ENCODE results near the gene TSPOAP1.

Gene TSPOAP1

DNA sequence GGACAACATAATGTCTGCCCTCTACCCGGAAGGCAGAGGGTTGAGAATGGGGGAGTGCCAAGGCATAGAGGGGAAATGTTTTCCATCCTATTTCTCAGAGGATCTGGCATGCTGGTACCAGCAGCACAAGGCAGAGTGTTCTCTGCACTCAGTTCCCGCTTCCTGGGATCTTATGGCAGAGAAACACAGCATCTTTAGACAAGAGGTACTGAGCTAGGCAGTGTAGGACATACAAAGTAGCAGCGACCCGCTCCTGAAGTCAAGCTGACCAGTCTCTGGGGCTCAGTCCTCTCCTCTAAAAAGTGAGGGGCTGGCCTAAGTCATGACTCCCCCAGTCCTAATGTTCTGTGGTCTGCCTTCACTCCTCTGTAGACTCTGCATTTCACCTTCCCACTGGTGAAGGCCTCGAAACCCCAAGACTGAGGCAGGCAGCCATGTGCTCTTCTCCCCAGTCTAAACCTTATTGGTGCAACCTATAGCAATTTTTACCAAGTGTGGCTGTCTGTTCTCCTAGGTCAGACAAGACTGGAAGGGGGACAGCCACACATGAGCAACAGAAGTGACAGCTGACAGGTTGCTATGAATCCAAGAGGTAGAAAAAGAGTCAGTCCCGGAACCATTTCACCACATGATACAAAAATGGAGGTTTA is 11.3 kb upstream of the TSPOAP1 start:
- DNase-seq, result no peak

DNA sequence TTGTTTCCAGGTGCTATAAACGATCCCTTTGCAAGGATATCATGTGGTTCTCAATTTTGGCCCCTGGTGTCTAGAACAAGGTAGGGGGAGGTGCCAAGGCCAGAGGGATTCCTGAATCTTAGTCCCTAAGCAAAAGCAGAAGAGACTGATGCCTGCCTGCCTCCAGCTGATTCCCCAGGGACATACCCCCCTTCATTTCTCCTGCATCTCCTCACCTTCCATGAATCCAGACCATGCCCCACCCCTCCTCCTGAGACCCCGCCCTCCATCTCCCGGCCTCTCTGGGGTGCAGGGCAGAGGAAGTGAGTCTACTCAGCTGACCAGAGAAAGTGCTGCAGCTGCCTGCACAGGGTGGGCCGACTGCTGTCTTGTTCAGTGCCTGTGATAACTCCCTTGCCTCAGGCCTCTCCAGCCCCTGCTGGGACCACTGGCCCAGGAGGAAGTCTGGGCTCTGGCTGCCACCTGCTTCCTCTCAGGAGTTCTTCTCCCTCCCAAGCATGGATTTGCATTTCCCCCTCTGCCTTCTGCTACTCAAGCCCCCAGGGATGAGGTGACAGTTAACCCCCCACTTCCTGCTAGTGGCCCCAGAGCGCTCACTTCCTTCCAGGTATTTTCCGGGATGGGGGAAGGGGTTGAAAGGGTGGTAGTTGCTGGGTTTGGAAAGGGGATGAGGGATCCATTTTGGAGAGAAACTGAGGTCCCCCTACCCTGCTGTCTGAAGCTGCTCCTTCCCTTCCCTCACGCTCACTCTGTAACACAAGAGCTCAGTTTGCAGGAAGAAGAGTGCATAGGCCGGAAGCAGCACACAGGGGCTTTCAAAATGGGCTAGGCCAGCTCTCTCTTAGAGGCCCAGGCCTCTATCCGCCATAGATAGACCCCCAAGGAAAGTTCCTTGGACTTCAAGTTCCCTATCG is 10.5 kb upstream of the TSPOAP1 start:
- no peak for DNase-seq

DNA sequence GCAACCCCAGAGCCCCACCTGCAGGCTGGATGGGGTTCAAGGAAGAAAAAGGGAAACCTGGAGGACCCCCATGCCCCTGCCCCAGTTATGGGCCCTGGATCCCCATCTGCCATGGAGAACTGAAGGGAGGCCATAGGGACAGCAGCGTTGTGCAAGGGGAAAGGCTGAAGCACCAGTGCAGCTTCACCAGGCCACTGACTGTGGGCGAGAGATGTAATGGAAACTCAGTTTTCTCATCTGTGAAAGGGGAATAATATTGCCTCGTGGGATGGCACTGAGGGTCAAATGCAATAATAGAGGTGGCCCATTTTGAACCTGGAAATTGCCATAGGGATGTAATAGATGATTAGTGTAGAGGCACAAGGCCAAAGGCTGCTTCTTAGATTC is 9.9 kb upstream of the TSPOAP1 start:
- DNase-seq, result no peak

DNA sequence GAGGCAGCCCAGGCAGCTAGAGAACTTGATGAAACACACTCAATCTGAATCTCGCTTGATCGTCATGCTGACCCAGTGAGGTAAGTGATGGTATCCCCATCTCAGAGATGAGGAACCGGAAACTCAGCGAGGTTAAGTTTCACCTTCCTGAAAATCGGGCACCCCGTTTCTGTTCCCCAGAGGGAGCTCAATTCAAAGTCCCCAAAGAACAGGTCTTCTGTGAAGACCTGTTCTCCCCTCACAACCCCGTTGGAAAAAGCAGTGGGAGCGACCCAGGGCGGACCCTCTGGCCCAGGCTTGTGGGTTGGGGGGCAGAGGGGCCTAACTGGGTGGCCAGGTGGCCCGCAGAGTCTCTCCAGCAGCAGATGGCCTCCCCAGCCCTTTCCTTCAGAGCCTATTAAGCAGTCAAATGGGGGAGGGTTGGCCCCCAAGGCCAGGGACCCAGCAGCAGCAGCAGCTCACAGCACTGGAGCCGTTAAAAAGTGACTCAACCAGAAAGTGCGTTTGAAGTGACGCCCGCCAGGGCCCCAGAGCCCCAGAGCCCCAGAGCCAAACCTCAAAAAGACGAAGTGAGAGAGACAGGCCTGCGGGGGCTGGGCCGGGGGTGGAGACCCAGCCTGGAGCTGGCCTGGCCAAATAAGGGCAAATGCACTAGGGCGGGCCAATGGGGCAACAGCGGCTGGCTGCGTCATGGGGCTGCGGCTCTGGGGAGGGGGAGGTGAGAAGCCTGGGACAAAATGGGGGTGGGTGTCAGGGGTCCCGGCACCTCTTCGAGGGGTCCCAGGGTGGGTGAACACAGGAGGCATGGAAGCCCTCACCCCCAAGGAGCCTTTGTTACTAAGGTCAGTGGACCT is 9.2 kb upstream of the TSPOAP1 start:
- peak; percentile 77 for DNase-seq

DNA sequence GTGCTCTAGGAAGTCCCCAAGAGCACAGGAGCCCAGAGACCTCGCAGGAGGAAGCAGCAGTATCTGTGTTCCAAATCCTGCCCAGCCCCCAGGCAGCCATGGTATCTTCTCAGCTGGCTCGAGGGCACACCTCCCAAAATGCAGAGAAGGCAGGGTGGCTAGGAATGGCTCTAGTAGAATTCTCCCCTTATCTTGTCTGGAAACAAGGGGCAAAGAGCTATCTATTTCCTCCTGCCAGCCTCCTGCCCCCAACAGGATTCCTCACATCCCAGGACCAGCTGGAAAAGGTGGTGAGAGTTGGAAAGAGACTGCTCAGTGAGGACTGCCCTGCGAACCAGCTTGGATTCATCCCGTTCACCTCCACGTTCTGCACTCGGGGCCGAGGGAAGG is 8.6 kb upstream of the TSPOAP1 start:
- DNase-seq, result no peak

DNA sequence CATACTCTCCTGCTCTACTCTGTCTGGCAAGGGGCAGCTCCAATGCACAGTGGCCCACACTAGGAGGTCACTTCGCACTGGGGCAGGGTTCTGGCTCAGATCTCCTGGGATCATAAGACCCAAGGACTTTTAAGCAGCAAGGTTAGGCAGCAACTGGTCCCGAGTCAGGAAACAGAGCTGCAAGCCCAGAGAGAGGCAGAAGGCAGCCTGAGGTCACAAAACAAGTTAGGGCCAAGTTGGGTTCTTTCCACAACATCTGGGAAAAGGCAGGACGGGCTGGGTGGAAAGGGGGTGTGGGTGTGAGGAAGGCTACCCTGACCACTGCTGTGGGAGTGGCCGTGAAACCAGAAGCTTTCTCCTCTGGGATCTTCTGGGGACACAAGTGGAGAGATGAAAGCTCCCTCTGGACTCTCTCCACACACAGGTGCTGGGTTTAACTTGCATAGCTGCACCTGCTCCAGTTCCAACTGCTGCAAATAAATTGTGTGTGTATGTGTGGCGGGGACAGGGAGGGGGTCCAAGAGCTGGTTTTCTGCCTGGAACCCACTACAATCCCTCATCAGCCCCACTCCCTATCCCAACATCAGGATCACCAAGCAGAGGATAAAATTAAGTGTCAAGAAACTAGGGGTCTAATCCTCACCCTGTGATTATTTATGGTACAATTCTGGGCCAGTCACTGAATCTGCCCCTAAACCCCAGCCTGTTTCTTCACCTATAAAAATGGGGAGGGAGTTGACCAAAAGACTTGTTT is 8.0 kb upstream of the TSPOAP1 start:
- no peak for DNase-seq

DNA sequence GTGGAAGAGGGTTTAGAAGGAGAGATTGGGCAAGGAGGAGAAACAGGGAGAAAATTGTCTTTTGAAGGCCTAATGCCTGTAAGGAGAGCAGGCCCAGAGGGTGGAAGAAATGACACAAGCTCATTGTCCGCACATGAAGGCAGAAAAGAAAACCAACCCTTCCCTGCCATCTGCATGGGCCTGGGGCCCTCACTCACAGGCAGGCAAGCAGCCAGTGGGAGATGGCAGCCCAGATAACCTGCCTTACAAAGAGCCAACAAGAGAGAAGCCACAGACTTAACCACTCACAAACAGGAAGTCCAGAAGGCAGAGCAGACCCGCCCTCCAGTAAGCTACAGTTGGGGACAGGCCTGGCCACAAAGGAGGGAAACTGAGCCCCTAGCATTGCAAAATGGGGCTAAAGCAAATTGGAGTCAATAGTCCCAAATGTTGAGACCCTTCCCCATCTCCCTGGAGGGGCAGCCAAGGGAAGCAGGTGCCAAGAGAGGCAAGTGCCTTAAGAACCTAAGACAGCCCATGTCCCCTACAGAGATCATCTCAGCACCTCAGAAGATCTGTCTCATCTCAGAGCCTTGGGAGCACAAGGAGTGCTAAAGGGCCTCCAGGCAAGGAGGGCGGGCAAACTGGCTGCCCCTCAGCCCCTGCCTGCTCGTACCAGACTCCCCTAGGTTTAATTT is 7.3 kb upstream of the TSPOAP1 start:
- peak; percentile 48 for DNase-seq

DNA sequence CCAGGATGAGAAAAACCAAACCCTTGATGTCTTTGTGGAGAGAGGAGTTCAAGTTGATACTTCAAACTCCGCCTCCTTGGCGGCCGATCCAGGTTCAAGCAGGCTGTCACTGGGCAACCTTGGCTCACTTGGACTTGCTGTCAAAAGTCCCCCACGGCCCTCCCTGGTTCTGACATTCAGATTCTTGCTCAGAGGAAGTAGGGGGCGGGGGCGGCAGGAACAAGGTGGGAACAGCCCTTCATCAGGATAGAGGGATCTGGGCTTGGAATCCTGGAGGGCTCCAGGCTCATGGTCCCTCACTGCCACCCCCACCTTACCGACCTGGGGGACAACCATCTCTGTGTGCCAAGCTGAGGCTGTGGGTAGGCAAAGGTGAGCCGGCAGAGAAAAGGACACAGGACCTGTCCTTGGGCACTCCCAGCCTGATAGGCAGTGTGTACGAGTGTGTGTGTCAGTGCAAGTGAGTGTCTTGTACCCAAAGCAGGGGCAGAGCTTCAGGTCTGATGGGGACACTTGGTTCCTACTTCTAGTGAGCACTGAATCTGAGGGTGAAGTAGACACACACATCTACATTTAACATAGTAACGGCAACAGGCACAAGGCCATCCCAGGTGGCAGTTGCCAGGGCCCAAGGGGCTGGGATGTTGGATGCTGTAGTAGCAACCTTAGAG is 6.6 kb upstream of the TSPOAP1 start:
- no peak for DNase-seq

DNA sequence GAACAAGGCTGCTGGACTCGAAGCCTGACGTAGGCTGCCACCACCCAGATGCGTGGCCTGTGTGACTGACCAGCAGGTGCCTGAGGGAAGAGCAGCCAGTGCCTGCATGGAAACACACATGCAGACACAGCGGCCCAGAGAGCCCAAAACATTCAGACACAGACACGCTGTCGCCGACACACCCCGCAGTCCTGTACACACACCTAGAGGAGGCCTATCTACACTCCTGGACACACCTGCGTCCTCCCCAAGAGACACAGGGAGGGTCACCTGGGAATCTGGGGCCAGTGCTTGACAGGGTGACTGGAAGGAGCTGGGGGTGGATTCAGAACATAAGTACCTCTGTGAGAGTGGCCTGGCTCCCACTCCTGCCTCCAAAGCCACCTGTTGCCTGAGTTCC is 6.1 kb upstream of the TSPOAP1 start:
- DNase-seq, result no peak

DNA sequence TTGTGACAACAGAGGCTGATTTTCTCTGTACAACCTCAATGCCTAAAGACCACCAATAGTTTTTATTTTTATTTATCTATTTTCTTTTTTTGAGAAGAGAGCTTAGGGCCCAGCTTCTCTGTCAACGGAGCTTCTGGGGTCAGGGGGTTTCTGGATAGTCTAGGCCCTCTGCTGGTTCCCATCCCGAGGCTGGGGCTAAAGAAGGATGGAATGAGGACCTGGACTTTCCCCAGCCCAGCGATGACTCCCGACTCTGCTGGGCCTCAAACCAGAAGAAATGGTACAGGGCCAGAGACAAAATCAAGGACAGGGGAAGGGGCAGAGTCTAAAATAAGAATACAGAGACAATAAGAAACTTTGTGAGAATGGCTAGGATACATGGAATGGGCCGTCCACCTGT is 5.7 kb upstream of the TSPOAP1 start:
- no peak for DNase-seq

DNA sequence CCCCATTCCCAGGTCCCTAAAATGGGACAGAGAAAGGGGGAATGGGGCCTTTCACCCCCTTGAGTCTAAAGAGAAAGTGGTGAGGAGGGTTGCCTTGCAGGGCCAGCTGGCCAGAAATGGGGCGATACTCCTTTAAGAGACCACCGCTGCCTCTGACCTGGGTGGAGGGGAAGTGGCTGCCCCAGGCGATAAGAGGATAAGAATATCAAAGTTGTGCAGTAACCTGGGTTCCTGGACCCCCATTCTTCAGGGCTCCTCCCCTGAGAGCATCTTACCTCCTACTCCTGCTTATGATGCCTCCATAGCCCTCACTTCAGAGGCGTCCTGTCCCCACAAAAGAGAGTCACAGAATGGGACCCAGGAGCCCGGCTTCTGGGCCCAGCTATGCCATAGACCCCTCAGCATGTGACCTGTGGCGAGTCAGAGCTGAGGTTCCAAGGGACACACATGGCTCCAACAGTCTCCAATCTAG is 5.2 kb upstream of the TSPOAP1 start:
- DNase-seq, result no peak

DNA sequence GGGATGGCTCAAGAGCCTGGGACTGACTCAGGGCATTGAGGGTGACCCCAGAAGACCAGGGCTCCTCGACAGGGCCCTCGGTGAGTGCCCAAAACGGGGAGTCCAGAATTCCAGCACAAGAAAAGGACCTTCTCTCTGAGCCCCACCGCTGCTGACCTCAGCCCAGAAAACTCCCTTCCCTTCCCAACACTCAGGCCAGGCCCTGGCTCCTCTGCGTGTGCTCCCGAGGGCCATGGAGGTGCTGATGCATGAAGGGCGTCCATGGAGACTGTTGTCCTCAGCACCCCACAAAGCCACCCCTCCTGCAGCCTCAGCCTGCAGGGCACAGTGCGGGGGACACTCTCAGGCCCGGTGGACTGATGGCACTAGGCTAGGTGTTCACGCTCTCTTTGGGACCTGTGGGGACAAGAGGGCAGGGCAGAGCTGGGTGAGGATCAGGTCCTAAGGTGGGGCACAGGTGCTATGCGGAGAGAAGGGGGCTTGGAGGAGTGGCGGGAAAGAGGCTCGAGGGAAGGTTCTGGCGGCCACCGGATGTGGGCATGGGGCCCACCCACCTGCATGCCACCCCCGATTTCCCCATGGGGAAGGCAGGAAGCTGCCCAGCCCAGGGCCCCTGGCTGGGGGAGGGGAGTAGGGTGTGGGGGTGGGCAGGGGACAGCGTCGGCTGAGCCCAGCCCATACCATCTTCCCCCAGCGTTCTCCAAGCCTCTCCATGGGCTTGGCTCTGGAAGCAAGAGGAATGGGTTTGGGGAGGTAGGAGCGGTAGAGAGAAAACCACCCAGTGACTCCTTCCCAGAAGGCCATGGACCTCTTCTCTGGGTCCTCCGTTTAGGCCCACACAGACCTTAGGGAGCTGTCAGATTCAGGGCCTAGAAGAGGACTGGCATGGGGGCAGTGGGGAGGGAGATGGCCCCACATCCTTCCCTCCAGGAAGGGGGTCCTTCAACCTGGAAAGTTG is 4.5 kb upstream of the TSPOAP1 start:
- DNase-seq, result no peak

DNA sequence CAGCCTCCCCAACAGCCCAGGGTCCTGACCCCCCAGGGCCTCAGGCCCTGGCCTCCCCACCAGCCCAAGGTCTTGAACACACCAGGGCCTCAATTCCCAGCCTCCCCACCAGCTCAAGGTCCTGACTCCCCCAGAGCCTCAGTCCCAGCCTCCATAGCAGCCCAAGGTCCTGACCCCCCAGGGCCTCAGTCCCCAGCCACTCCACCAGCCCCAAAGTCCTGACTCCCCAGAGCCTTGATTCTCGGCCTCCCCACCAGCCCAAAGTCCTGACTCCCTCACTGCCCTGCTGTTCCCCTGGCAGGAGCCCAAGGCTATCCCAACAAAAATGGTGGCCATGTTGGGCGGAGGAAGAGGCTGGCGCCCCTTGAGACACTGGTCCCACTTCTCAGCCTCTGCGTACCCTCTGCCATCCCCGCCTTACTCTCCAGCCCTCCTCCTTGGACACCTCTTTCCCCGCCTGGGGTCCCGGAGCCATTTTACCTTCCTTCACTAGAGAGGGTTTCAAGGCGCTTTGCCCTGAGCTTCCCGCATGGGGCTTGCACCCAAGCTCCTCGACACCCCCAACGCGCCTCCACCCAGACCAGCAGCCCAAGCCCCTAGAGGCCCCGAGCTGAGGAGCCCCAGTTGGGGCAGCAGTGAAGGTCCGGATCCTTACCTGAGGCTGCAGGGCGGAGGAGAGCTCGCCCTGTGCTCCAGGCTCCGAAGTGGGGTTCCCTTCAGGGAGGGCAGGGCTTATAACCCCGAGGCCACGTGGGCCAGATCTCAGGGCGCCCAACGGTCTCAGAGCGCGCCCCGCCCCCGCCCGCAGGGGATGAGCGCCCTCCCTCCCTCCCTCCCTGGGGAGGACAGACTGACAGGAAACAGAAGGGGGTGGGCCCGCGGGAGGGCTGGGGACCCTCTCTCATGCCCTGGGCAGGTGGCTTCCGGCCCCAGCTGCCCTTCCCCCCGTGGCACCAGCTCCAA is 3.5 kb upstream of the TSPOAP1 start:
- DNase-seq, result peak; percentile 74

DNA sequence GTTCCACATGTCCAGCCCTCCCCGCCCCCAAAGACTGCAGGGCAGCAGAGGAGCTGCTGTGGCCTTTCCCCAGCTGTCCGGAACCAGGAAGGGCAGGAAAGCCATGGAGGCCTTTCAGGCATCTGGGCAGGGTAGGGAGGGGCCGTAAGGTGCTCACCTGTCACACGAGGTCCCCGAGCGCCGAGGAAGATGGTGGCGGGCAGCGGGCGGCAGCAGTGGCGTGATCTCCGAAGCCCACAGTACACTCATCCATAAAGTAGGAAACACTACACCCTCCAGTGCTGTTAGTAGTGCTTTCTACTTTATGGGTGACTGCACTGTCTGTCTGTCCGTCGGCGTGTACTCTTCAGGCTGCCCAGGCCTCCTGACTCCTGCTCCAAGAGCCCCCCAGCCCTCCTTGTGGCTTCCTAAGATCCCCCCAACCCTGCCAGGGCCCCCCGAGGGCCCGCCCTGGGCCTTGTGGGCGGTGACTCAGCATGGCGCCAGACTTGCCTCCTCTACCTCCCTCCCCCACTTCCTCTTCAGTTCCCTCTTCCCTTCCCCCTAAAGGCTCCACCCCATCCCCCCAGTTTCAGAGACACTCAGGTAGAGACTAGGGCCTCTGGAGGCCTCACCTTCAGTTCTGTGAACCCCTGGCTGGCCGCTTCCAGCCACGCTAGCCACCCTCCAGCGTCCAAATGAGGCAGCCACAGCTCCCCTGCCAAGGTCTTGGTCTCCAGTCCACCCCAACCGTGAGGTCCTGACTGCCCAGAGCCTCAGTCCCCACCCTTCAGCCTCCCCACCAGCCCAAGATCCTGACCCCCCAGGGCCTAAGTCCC is 2.6 kb upstream of the TSPOAP1 start:
- peak; percentile 49 for DNase-seq

DNA sequence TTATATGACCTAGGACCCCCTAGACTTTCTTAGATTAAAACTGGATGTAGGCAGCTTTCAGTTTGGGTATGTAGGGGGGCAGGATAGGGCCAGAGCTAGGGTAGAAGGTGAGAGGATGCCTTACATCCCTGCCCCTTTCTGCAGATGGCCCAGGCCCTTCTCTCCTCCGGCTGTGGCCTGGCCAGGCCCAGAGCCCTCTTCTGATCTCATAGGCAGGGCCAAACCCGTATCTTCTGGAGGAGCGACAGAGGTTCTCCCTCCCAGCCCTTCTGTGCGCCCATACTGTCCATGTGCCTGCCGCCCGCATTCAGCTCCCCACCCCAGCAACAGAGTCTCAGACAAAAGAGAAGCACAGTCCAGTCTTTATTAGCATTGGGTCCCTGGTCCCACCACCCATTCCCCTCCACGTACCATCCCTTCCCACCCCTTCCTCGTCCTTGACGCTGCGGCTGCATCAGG is 2.0 kb upstream of the TSPOAP1 start:
- DNase-seq, result no peak

DNA sequence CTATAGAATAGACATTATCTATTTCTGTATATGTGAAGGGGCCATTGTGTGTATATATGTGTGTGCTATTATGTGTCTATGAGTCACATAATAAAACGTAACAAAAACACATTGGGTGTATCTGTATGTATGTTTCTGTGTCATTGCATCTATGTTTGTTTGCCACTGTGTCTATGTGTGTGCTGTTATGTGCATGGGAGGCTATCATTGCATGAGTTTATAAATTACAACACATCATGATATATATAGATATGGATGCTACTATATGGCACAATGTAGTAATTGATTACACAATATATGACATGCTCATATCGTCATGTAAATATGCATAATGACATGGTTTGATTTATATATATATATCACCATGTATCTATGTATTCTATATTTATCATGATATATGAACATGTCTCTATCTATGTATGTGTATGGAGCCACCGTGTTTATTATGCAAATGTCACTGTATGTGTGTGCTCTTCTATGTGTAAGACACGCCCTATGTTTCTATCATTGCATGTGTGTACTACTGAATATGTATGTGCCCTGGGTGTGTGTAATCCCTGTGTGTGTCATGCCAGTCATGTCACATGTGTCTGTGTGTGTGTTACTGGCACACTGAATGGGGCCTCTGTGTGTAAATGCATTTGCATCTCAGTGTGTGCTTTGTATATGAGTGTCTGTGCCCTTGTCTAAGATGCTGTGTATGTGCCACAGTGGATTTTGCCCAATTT is 1.4 kb upstream of the TSPOAP1 start:
- DNase-seq, result no peak
